ENCODE data around the gene TBL1XR1. TPM values are rescaled to one million over a fixed set of nuclear protein-coding genes. Genes with fewer than 3 reads are reported as not detected.
"Not testable (repeated sequence)": the region's sequence is repeated elsewhere in the genome, so short reads cannot be mapped to it uniquely, and the experiment has no call there.

Gene TBL1XR1
- total and polyA plus RNA-seq, 2 of the 4 experiments (the other 2 are of a cell fraction): 25.2 to 170 TPM

- H3K9ac ChIP-seq (ENCODE audit: low read depth, low read length); POLR2A ChIA-PET (ENCODE audit: unreplicated experiment); H3K18ac ChIP-seq (ENCODE audit: low read depth, low read length); H3K9me3 ChIP-seq (ENCODE audit: control insufficient read depth, insufficient read depth, low read length); H3K4me2 ChIP-seq (ENCODE audit: low read depth, low read length); H3K27ac ChIP-seq (ENCODE audit: insufficient read depth, low read length); ATAC-seq (ENCODE audit: low read depth); H3K36me3 ChIP-seq (ENCODE audit: control insufficient read depth, insufficient read depth, low read length); in situ Hi-C loops (cut with MboI; ENCODE audit: low sequenced_read_pairs); H2BK120ac ChIP-seq (ENCODE audit: low read depth, low read length); H4K91ac ChIP-seq (ENCODE audit: insufficient read depth, low read depth, low read length); H3K56ac ChIP-seq (ENCODE audit: extremely low read depth, insufficient read depth, low read length); H3K9me1 ChIP-seq (ENCODE audit: insufficient read depth, low read length); H3K23ac ChIP-seq (ENCODE audit: low read depth, low read length); BruUV-seq (replicated peaks); H4K5ac ChIP-seq (ENCODE audit: low read depth, low read length); H3K4me1 ChIP-seq (ENCODE audit: control insufficient read depth, insufficient read depth, low read length); H3K14ac ChIP-seq (replicated peaks; ENCODE audit: low read depth, low read length); H2AK5ac ChIP-seq (ENCODE audit: low read depth, low read length); H2BK15ac ChIP-seq (ENCODE audit: low read depth, low read length); H3K4me3 ChIP-seq (ENCODE audit: insufficient read depth, low read depth, low read length); H2AFZ ChIP-seq (replicated peaks; ENCODE audit: low read length, poor library complexity); CTCF ChIA-PET; DNase-seq; H2AK9ac ChIP-seq (replicated peaks; ENCODE audit: low read depth, low read length, poor library complexity); H4K8ac ChIP-seq (ENCODE audit: low read depth in 2 of 2, low read length in 2 of 2); H2BK20ac ChIP-seq (ENCODE audit: low read depth, low read length); H2BK5ac ChIP-seq (ENCODE audit: low read depth, low read length, poor library complexity, severe bottlenecking); H3K4ac ChIP-seq (ENCODE audit: low read depth, low read length); H3K27me3 ChIP-seq (ENCODE audit: control insufficient read depth, insufficient read depth, low read length); dilution Hi-C loops (cut with HindIII; ENCODE audit: low sequenced_read_pairs, unreplicated experiment): not testable (repeated sequence)
- peaks cover 53% of the 10 kb centered on the region for H4K20me1 ChIP-seq (ENCODE audit: insufficient read depth, low read length)
- intact Hi-C loops (cut with micrococcal nuclease): loop anchor here (10.0 kb wide), 2 partner anchors 402 to 632 kb away; no protein-coding TSS in a partner anchor
- H3K79me1 ChIP-seq (ENCODE audit: low read depth in 1 of 2, low read length in 2 of 2): peaks cover 3 to 23% of the 10 kb centered on the region in 2 experiments; a peak in 2 of 4 replicates
- 100% methylated on average over 1 of the region's 12 CpGs; no CpG with 5 or more reads in 1 of the 2 experiments for WGBS, 2 experiments (ENCODE audit: extremely low coverage in 2 of 2, insufficient read length in 1 of 2)
Measured at GRCh38 chr3:177193275-177193674, 4.0 kb downstream of the TBL1XR1 start.

All from IMR-90 (cell line).